K562 (cell line): Measurements from ENCODE around the gene DLGAP1. TPM values are rescaled to one million over a fixed set of nuclear protein-coding genes. Genes with fewer than 3 reads are reported as not detected.

Experiments used
- ATAC-seq: fragments of 200-7000 bp; cut with Tn5 transposase; 3 replicates; pipeline ENCODE4 v1.9.1; 2020; ENCODE audit warnings: moderate library complexity
- BruUV-seq: library from RNA; stranded (reverse); fragments of 400-500 nt; replicated peaks from 2 replicates; lab custom pipeline; 2021; lab: Mats Ljungman, UMichigan
- CTCF ChIA-PET: fragments of 300-600 bp; formaldehyde crosslinking; extraction: SDS; loops from one replicate; lab custom pipeline; 2021; ENCODE audit warnings: low intra/inter-chr PET ratio; lab: Yijun Ruan, JAX
- POLR2A ChIA-PET: fragments of 300-600, 350-650 bp; sonication (Branson Sonifier 250); formaldehyde crosslinking; extraction: SDS; loops from one replicate; lab custom pipeline; 2021; ENCODE audit warnings: antibody characterized with exemption, inconsistent platforms; lab: Yijun Ruan, JAX
- DNase-seq, 4 experiments: peaks; one replicate each; pipeline versions ENCODE4 v3.0.0 to v3.0.0-alpha.2; 2011 to 2018; ENCODE audit warnings: low spot score in 3 of 4, mixed read lengths in 3 of 4; ENCODE audit errors: extremely low read depth in 1 of 4
- FAIRE-seq: peaks from 2 replicates; lab custom pipeline; 2011; peaks lifted over from hg19 to GRCh38; lab: Jason Lieb, UNC
- H2AFZ ChIP-seq: 2 replicates; pipeline ENCODE4 v1.6.0; 2011; ENCODE audit warnings: low read depth, low read length, control low read depth, inconsistent platforms
- H3K27ac ChIP-seq: fragments of 200-600 bp; 3 replicates; pipeline ENCODE4 v1.8.0; 2011; ENCODE audit warnings: low read depth, mild to moderate bottlenecking, control low read depth, inconsistent platforms, low read length, moderate library complexity, mixed read lengths; ENCODE audit errors: extremely low read depth
- H3K27me3 ChIP-seq, 2 experiments: fragments of 300-600 bp in 1 of 2; 2 replicates in 1 of 2; 3 replicates in 1 of 2; pipeline versions ENCODE4 v1.6.0 to v1.8.0; 2011; ENCODE audit warnings: inconsistent platforms in 2 of 2, low read length in 2 of 2, mild to moderate bottlenecking in 1 of 2, mixed read lengths in 1 of 2, moderate library complexity in 1 of 2; ENCODE audit not compliant: control insufficient read depth in 2 of 2, insufficient read depth in 2 of 2
- H3K36me3 ChIP-seq: fragments of 300-600 bp; 3 replicates; pipeline ENCODE4 v1.8.0; 2011; ENCODE audit warnings: mild to moderate bottlenecking, low read length, inconsistent platforms; ENCODE audit not compliant: control insufficient read depth, insufficient read depth
- H3K4me1 ChIP-seq, 2 experiments: fragments of 200-600 bp in 1 of 2; replicated peaks in 1 of 2; 2 replicates in 1 of 2; 3 replicates in 1 of 2; pipeline versions ENCODE4 v1.5.1 to v1.8.0; 2011; ENCODE audit warnings: inconsistent platforms in 2 of 2, low read length in 2 of 2, mild to moderate bottlenecking in 1 of 2, mixed read lengths in 1 of 2, moderate library complexity in 1 of 2; ENCODE audit not compliant: control insufficient read depth in 2 of 2, insufficient read depth in 2 of 2
- H3K4me2 ChIP-seq: 2 replicates; pipeline ENCODE4 v1.6.1; 2011; ENCODE audit warnings: low read length, control low read depth, inconsistent platforms, mixed read lengths; ENCODE audit not compliant: insufficient read depth
- H3K4me3 ChIP-seq: fragments of 200-600 bp; sonication (generic), shearing (Covaris generic); 2 replicates; pipeline ENCODE4 v1.5.1; 2016; ENCODE audit warnings: control low read depth, inconsistent platforms
- H3K79me2 ChIP-seq: fragments of 200-600 bp; 3 replicates; pipeline ENCODE4 v1.8.0; 2011; ENCODE audit warnings: low read length, inconsistent platforms; ENCODE audit not compliant: control insufficient read depth, insufficient read depth
- H3K9ac ChIP-seq, 2 experiments: 2 replicates each; pipeline versions ENCODE4 v1.6.0 to v1.6.1; 2011; ENCODE audit warnings: low read depth in 2 of 2, low read length in 2 of 2, control low read depth in 1 of 2, inconsistent platforms in 1 of 2, mild to moderate bottlenecking in 1 of 2, mixed read lengths in 1 of 2; ENCODE audit not compliant: insufficient read depth in 1 of 2
- H3K9me1 ChIP-seq: one replicate; pipeline ENCODE4 v1.6.0; 2011; ENCODE audit warnings: inconsistent platforms, mild to moderate bottlenecking, low read length, moderate library complexity; ENCODE audit not compliant: control insufficient read depth, insufficient read depth
- H3K9me3 ChIP-seq: replicated peaks from 2 replicates; pipeline ENCODE4 v1.5.1; 2011; ENCODE audit warnings: low read depth, low read length, inconsistent platforms; ENCODE audit not compliant: control insufficient read depth, insufficient read depth
- H4K20me1 ChIP-seq: replicated peaks from 2 replicates; pipeline ENCODE4 v1.6.1; 2011; ENCODE audit warnings: low read length, inconsistent platforms, mixed read lengths; ENCODE audit not compliant: control insufficient read depth, insufficient read depth
- CBX1 ChIP-seq: sonication (generic); IDR thresholded peaks from 2 replicates; pipeline ENCODE4 v1.6.1; 2016; ENCODE audit warnings: antibody characterized with exemption, low read depth, mild to moderate bottlenecking
- CUX1 ChIP-seq: fragments of 200-800 bp; sonication (Bioruptor generic); IDR thresholded peaks from 2 replicates; pipeline ENCODE4 v1.6.1; 2016; ENCODE audit warnings: missing genetic modification characterization, missing compliant biosample characterization
- EZH2 ChIP-seq: IDR thresholded peaks from 2 replicates; pipeline ENCODE4 v1.6.1; 2012; ENCODE audit warnings: low read depth, mild to moderate bottlenecking, inconsistent platforms, low read length, borderline replicate concordance
- FOXP4 ChIP-seq: sonication (generic); formaldehyde crosslinking; IDR thresholded peaks from 2 replicates; pipeline ENCODE4 v1.8.0; 2022; ENCODE audit warnings: mild to moderate bottlenecking, missing genetic modification reagents, borderline replicate concordance
- MTA1 ChIP-seq: fragments of 450-650 bp; IDR thresholded peaks from 2 replicates; pipeline ENCODE4 v1.6.1; 2017; ENCODE audit warnings: borderline replicate concordance
- SAP30 ChIP-seq: fragments of 200-600 bp; sonication (generic); IDR thresholded peaks from 2 replicates; pipeline ENCODE4 v1.6.1; 2012; ENCODE audit warnings: borderline replicate concordance, low read depth, mild to moderate bottlenecking, moderate library complexity, low read length, control low read depth, inconsistent platforms; ENCODE audit not compliant: insufficient read depth, poor library complexity, severe bottlenecking
- SMAD3 ChIP-seq: fragments of 450-650 bp; formaldehyde crosslinking; conservative IDR thresholded peaks from 2 replicates; pipeline ENCODE4 v1.4.0; 2020; ENCODE audit warnings: mild to moderate bottlenecking
- SMARCB1 ChIP-seq: IDR thresholded peaks from 2 replicates; pipeline ENCODE4 v1.6.1; 2011; ENCODE audit warnings: improper control_type of control experiment, low read depth; ENCODE audit not compliant: insufficient read length
- TAF15 ChIP-seq: fragments of 200-400 bp; formaldehyde crosslinking; IDR thresholded peaks from 2 replicates; pipeline ENCODE4 v1.6.1; 2017; ENCODE audit warnings: mild to moderate bottlenecking, low read depth, low read length, moderate library complexity
- ZNF395 ChIP-seq: fragments of 200-800 bp; sonication (Bioruptor generic); IDR thresholded peaks from 2 replicates; pipeline ENCODE4 v1.6.1; 2017; ENCODE audit warnings: missing genetic modification characterization, missing compliant biosample characterization
- WGBS: fragments of 100-300 bp; shearing (Covaris generic); methylation state at CpG from one replicate; pipeline ENCODE4 v1.1.6; 2016; ENCODE audit warnings: low coverage, mixed read lengths; ENCODE audit not compliant: insufficient coverage; ENCODE audit errors: missing lambda C conversion rate; 5-methylcytosine and 5-hydroxymethylcytosine counted together
- in situ Hi-C: fragments of 300-500 bp; cut with MboI; formaldehyde crosslinking; loops from 4 replicates; pipeline ENCODE4 v1.15.0; 2018; ENCODE audit warnings: inconsistent platforms, mixed read lengths
- intact Hi-C: fragments of 100-400 bp; cut with micrococcal nuclease; formaldehyde crosslinking; loops from 2 replicates; pipeline ENCODE4 v1.14.2; 2022
- polyA plus RNA-seq, 8 experiments: library from polyadenylated mRNA; depleted of rRNA in 4 of 8; stranded (reverse) in 5 of 8; unstranded in 3 of 8; fragments of >200 nt; fragmentation: Nextera tagmentation in 2 of 8; fragmentation: Illumina TruSeq in 1 of 8; extraction: Ambion mirVana in 2 of 8; extraction: Trizol in 1 of 8; gene quantifications; 2 replicates each; pipeline versions ENCODE4 v1.2.1 to v1.2.3, GENCODE V29; 2011 to 2014; ENCODE audit warnings: inconsistent platforms in 1 of 8, missing spikeins in 1 of 8
- total RNA-seq, 7 experiments: library from RNA; depleted of rRNA in 6 of 7; stranded (reverse); fragments of >200 nt in 6 of 7; fragmentation: Illumina TruSeq in 2 of 7; extraction: Trizol in 2 of 7; gene quantifications; 2 replicates each; pipeline versions ENCODE4 v1.2.1 to v1.2.3, GENCODE V29; 2011 to 2021; ENCODE audit warnings: low replicate concordance in 1 of 7

Gene DLGAP1
- total and polyA plus RNA-seq, 9 of the 15 experiments (the other 6 are each of a cell fraction or from before 2014, with no cell fraction given), result 0.04 to 0.22 (median 0.08) TPM

GRCh38 chr18:3593381-3593903, 861.7 kb downstream of the DLGAP1 start (continued):
- no peak for TF ChIP-seq SMAD3 (CRISPR knock-in tag)

DNA sequence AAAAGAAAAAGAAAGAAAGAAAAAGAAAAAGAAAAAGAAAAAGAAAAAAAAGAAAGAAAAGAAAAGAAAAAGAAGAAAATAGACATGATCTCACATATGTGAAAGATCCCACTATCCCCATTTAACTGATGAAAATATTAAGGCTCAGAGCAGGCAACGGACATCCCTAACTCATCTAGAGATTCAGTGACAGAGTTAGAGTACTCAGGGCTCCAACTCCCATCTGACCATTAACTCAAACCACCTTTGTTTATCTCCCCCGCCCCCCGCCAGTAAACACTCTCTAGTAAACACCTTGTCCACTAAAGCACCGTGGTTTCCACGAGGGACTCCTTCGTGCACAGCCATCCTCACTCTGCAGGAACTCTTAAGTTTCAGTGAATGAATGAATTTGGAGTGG, 862.2 kb downstream of the DLGAP1 start:
- POLR2A ChIA-PET, result interaction anchor here (0.6 to 4.3 kb wide), 3 partner anchors 10 to 139 kb away, joined by 4 to 76 read pairs (median 44); no protein-coding TSS in a partner anchor
- WGBS, result 42% methylated on average over 6 of the region's 6 CpGs
- Histone ChIP-seq H3K27ac (peak overlapping the region; percentile 94), H3K9me3 (no peaks in the 10 kb centered on the region), H2AFZ (peak overlapping the region; percentile 95), H3K27me3 (no peaks in the 10 kb centered on the region), H3K36me3 (peaks cover 3% of the 10 kb centered on the region; the same call in 2 of the 3 replicates), H3K4me1 (peaks cover 33 to 49% of the 10 kb centered on the region in 2 experiments), H3K9me1 (no peaks in the 10 kb centered on the region), H3K79me2 (peaks cover 34% of the 10 kb centered on the region), H3K4me3 (0 out of 2 replicates have a peak overlapping the region, but pooled peaks have one; percentile 42), H3K9ac (peak overlapping the region in 1 of 2 experiments; percentile 93; a peak in 2 of 4 replicates), H4K20me1 (no peaks in the 10 kb centered on the region), H3K4me2 (peak overlapping the region; percentile 91)
- CTCF ChIA-PET, result interaction anchor here (0.9 kb wide), 1 partner anchor 141 kb away, joined by 3 read pairs; no protein-coding TSS in a partner anchor
- BruUV-seq, result no TSS peak
- in situ Hi-C loops (no loop called here), intact Hi-C loops (no loop called here)
- peak in 3 of 4 experiments; percentile 21 to 27 (median 22) for DNase-seq
- ATAC-seq, result no peak
- no peak for FAIRE-seq
- no peak for TF ChIP-seq EZH2
- TF ChIP-seq MTA1, result no peak
- TF ChIP-seq ZNF395 (CRISPR knock-in tag), result no peak
- TF ChIP-seq SMARCB1, result no peak
- peak; percentile 91 for TF ChIP-seq FOXP4 (CRISPR knock-in tag)
- no peak for TF ChIP-seq SAP30
- TF ChIP-seq CUX1, result peak; percentile 7; the same call in 1 of the 2 replicates
- no peak for TF ChIP-seq CBX1
- no peak for TF ChIP-seq TAF15
